Stimulated activated CD4-positive, alpha-beta T cell treated with anti-CD3 and anti-CD28 coated beads, Interleukin-2, amount 100 ng/mL, for 48 hours (primary cell): Measurements from ENCODE around the gene METTL21A.

ENCODE experiments used
- DNase-seq, 2 donors: peaks; one replicate each; pipeline ENCODE4 v3.0.0-alpha.2; 2020

The METTL21A gene

DNA sequence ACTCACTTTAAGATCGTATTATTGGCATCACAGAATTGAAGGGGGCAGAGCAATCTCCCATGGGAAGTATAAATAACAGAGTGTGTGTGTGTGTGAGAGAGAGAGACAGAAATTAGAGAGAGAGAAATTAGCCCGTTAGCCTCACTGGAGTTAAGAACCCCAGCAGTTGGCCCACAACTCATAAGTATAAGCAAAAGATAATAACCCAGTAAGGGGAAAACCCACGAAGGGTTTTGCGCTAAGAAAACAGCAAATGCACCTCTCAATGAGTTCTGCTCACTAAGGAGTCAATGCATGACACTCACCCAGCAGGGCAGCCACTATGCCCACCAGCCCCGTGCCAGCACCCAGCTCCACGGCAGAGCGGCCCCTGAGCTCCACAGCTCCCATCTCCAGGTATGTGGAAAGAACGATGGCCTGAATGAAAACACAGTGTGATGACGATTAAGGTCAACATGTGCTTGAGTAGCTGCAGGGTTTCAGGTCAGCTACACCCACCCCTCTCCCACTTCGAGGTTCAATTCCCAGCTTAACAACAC, 3.6 kb downstream of the METTL21A start:
- no peak for DNase-seq

DNA sequence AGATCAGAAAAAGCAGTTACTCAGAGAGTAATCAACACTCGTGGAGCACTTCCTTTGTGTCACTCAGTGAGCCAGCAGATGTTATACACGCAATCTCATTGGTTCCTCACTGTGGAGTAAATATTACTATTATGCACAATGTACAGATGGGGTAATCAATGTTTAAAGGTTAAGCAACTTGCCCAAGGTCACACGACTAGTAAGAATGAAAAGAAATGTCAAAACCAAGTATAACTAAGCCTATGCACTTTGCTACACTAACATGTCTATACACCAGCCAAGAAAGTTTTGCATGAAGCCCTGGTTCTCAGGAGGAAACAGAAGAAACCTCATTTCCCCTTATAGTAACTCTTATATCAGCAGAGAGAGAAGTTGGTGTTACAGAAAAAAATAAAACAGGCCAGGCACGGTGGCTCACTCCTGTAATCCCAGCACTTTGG, 5.4 kb downstream of the METTL21A start:
- DNase-seq: no peak

DNA sequence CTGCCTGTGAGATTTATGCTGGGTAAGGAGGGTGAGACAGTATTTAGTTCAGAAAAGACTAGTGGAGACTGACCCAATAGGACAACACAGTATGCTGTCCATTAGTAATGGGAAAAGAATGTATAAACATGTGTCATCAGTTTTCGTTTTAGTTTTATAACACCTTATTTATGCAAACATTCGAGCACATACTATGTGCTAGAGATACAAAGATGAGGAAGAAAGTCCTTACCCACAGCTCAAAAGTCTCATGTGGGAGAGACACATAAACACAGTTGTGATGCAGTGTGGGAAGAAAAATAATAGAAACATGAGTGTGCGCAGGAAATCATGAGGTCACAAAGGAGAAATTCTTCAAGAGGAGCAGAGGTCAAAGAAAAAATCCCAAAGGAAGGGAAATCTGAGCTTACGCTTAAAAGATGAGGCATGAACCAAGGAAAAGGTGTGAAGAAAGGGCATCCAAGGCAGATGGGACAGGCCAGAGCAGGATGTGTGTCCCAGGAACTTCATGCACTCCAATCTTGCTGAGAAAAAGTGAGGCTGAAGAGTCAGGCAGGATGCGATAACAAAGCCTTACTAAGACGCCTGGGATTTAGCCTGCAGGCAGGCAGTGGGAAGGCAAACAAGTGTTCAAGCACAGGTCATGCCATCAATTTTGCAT, 8.1 kb downstream of the METTL21A start:
- DNase-seq: no peak

DNA sequence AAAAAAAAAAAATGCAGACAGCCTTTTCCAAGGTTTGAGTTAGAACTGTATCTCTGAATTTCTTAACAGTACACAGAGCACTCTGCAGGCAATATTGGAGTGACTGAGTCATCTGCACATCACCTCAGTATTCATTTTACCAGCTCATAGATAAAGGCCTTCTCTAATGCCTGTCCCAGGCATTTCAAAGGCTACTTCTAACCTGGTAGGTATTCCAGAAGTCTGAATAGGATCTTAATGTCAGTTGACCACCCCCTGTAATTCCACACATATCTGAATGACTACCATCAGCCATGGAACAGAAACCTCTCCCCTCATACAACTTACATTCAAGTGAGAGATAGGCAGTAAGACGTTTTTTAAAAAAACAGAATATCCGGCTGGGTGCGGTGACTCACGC, 9.0 kb downstream of the METTL21A start:
- DNase-seq: no peak

DNA sequence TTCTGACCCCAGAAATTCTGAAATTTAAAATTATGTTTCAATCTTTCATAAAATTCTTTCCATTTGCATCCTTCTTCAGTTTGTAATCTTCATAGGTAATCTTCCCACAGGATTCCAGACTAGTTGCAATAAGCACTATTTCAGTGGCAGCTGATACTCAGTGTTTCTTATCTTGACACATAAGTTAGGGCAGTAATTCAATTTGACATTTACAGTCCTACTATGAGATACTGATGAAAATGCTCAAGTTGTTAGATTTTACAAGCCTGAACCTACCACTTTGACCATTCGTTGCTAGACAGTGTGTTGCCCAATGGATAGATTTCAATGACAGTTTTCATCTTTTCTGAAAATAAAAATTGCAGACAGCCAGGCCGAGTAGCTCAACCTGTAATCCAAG, 10.4 kb downstream of the METTL21A start:
- DNase-seq: no peak

DNA sequence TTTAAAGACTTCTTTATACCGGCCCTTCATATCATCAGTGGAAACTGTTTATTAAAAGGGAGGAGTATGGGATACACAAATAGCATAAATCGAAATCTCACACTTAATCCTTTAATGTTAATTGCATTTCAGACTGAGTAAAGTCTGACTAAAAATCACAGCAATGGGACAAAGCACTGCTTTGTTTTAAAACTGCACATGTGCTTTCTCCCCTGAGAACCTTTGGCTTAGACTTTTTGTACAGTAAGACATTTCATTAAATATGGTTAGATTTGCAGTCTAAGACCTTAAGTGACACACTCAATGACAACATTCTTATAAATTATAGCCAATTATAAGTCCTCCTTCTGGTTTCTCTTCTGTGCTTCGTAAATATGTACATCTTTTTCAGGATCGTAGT, 12.5 kb downstream of the METTL21A start:
- DNase-seq: no peak

DNA sequence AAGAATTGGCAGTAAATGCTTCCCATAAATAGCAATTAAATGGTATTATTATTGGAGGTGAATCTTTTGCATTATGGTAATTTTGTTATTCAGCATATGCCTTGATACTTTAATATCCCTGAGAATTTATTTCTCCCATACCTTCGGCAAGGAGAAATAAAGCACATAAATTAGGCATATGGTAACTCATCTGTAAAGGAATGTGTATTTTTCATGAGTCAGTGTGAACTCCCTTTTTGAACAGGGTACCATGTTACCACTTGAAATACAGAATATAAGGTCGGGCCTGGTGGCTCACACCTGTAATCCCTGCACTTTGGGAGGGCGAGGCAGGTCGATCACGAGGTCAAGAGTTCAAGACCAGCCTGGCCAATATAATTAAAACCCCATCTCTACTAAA, 18.4 kb downstream of the METTL21A start:
- DNase-seq: no peak

DNA sequence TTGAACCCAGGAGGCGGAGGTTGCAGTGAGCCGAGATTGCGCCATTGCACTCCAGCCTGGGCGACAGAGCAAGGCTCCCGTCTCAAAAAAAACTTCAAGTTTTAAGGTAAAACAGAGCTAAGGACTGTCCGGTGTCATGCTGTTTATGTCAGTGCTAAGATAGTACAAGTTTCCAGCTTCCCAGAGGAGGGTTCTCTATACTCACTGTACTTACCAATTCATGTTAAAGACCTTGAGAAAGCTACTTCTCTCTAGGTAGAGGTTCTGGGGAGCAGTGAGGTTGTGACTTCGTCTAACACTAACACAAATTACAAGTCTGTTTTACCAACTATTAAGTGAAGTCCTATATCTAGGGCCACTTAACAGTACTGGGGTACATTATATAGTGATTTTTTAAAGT, 18.8 kb downstream of the METTL21A start:
- DNase-seq: no peak

DNA sequence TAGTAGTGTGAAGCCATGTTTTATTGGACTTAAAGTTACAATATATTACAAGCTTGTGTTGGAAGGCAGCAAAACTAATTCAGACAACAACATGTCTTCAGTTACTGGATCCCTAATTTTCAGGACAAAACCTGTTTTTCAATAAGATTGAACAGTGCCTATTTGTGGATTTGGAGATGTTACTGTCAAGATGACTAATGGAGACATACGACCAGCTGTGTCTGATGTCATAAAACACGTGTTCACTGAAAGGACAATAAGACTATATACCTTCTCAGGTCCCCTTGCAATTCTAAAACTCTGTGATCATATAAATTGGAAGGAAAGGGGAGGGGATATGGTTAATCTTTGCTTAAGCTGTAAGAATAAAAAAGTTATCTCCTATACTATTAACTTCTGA, 21.7 kb downstream of the METTL21A start:
- no peak for DNase-seq

DNA sequence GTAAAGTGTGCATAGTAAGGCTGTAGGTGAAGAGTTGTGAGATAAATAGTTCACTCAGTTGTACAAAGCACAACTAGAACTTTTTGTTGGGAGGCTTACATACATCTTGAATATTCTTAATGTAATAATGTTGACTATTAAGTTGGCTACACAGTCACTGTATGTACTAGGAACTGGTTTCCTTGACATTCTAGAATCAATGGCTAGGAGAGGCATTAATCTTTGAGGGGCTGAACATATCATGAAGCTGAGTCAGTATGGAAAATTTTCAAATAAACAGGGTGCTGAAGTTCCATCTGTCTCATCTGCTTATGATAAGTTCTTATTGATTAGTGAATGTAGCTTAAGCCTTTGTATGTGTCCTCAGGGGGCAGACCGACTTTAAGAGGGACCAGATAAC, 23.4 kb downstream of the METTL21A start:
- DNase-seq: no peak

DNA sequence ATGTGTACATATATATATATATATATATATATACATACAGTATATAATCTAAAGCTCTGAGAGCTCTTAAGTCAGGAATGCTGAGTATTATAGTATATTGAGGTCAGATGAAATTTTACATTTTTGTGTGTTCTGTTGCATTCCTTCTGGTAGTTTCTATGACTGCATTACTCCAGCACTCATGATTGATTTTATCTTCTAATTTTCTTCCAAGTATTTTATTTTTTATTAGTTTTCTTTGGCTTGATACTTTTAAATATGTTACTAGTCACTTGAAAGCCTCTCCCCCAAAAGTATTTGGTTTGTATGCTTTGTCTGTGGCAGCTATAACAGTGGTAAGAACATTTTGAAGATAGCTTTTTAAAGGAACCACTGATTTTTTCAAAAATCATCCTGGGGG, 25.0 kb downstream of the METTL21A start:
- DNase-seq: no peak

DNA sequence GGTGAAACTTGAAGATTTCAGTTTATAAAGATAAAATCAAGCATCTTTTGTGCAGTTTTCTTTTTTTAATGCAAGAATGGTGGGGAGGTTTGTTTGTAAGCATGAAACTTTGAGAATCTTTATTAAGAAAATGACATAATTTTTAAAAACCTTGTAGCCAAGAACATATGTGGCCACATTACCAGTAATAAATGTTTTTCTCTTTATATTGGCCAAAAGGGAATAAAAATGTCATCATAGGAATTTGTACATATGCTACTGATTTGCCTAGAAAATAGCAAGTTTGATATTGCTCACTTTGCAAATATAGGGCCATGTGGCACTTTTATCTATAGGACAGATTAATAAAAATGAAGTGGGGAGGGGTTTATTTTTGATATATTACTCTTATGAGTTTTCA, 25.6 kb downstream of the METTL21A start:
- DNase-seq: no peak

DNA sequence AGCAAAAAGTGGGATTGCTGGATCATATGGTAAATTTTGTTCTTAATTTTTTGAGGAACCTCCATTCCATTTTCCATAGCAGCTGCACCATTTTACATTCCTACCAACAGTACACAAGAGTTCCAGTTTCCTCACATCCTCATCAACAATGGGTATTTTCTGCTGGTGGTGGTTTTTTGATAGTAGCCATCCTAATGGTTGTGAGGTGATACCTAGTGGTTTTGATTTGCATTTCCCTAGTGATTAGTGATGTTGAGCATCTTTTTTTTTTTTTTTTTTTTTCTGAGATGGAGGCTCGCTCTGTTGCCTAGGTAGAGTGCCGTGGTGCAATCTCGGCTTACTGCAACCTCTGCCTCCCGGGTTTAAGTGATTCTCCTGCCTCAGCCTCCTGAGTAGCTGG, 30.5 kb downstream of the METTL21A start:
- no peak for DNase-seq

DNA sequence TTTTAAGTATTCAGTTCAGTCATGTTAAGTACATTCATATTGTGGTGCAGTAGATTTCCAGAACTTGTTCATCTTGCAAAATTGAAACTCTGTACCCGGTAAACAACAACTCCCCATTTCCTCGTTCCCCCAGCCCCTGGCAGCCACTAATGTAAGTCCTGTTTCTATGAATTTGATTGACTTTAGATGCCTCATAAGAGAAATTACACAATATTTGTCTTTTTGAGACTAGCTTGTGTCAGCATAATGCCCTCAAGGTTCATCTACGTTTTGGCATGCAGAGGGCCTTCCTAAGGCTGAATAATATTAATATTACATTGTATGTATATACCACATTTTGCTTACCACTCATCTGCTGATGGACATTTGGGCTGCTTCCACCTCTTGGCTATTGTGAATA, 30.9 kb downstream of the METTL21A start:
- DNase-seq: no peak

DNA sequence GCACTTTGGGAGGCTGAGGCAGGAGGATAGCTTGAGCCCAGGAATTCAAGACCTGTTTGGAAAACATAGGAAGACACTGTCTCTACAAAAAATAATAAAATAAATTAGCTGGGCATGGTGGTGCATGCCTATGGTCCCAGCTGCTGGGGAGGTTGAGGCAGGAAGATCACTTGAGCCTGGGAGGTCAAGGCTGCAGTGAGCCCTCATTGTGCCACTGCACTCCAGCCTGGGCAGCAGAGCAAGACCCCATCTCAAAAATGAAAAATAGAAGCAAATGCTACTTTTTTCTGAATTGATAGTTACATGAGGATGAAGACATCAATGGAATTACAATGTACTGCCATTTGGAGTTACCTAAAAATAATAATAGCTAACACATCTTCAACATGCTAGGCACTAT, 31.9 kb downstream of the METTL21A start:
- no peak for DNase-seq

DNA sequence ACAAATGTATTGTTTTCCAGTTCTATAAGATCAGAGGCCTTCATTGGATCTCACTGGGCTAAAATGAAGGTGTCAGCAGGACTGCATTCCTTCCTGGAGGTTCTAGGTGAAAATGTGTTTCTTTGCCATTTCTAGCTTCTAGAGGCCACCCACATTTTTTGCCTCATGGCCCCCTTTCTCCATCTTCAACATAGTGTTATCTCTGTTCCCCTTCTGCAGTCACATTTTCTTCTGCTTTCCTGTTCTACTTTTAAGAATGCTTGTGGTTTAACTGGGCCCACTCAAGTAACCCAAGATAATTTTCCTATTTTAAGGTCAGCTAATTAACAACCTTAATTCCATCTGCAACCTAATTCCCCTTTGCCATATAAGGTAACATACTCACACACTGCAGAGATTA, 36.1 kb downstream of the METTL21A start:
- no peak for DNase-seq

DNA sequence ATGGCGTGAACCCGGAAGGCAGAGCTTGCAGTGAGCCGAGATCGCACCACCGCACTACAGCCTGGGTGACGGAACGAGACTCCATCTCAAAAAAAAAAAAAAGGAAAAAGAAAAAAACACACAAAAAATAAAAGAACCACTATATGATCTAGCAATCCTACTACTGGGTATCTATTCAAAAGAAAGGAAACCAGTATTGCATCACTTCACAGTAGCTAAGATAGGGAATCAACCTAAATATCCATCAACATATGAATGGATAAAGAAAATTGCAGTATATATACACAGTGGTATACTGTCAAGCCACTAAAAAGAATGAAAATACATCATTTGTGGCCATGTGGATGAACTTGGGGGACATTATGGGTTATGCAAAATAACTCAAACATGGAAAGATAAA, 37.9 kb downstream of the METTL21A start:
- DNase-seq: no peak

DNA sequence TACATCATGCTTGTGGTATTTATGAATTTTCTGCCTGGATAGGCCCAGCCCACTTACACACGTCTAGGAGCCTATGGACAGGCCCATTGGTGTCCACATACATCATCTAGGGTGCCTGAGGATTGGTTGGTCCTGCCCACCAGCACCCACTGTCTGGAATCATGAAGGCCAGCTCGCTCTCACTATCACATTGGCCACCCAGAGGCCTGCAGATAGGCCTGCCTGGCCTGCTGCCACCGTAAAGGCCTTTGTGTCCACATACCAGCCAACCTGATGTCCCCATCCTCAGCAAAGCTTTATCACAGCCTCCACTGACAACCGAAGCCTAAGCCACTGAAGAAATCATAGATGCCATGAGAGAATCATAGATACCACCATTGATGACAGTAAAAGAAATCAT, 40.2 kb downstream of the METTL21A start:
- no peak for DNase-seq

DNA sequence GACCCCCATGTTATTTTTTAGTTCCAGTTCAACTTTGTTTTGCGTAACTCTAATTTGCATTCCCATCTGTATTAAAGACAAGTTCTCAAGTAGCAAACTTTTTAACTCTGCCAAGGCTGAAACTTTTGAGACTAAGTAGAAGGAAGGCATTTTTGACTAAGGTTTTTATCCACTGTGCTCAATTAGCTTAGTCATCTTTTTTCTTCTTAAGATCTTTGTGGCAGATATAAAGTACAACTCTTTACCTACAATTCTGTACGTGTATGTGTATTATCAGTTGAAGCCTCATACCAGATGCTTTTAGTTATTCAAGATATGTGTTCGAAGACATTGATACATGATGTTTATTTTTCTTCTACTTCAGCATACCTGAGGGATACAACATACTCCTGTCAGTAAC, 53.8 kb downstream of the METTL21A start:
- no peak for DNase-seq

DNA sequence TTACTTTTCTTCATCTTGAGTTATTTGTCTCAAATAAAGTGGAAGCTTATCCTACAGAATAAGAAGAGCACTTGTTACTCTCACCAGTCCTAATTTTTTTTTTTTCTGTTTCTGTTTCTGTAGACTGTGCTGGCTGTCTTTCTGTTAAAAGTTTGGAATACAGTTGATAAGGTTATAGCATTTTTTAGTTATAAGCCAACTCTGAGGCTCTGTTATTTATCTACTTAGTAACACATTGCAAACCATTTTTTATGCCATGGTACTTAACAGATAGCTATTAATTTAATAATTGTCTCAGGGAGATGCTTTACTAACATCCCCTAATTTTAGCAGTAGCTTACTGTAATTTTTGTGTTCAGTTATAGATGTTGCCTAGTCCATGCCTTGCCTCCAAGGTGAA, 57.5 kb downstream of the METTL21A start:
- no peak for DNase-seq

DNA sequence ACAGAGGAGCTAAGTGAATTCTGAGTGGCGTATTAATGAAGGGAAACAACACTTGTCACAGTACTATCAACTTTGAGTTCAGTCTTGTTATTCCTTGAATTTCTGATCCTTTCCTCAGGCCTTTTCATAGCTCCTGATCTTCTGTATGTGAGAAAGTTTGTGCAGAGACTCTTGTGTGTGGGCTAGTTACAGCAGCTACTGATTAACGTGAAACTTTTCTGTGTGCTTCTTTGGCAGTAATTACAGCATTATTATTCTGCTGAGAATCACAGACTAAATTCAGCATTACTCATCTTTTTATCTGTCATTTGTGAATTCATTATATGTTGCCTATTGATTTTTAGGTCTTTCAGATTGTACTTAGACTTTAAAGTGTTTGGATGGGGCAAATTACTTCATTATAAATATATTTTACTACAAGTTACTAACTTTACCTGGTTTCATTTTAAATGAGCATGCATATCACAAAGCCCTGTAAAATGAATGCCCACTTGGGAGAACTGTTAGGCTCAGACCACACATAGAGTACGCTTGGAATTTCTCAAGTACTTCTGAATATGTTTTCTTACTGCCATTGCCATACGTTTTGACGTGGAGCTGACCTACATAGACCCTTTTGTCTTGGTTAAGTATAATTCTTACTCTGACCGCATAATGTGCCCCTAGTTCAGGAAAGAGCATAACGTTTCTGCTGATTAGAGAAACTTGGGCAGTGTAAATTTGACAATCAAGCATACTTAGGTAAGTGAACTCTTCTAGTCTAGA, 59.3 kb downstream of the METTL21A start:
- no peak for DNase-seq
